Measurements from ENCODE around the gene TACSTD2.

- TF ChIP-seq POLR2A (IDR thresholded peaks at IDR 0.05; ENCODE audit: borderline replicate concordance, extremely low read depth, insufficient read depth, insufficient read length): no peak
- TF ChIP-seq CTCF (IDR thresholded peaks at IDR 0.05 in 2 of 3, conservative IDR thresholded peaks at IDR 0.05 in 1 of 3; ENCODE audit: borderline replicate concordance in 1 of 3, insufficient read depth in 1 of 3, low read depth in 2 of 3, low read length in 2 of 3): no peak
- no peak for TF ChIP-seq POLR2AphosphoS5 (IDR thresholded peaks at IDR 0.05; ENCODE audit: low read depth, low read length)
- TF ChIP-seq TCF7L2 (IDR thresholded peaks at IDR 0.05; ENCODE audit: borderline replicate concordance, extremely low read depth, insufficient read depth, insufficient read length): no peak
These were observed 10.6 kb upstream of the TACSTD2 start for GRCh38 chr1:58587667-58588066.
